Glomerular endothelial cell (primary cell): ENCODE measurements around the gene LMLN. TPM values are rescaled to one million over a fixed set of nuclear protein-coding genes. Genes with fewer than 3 reads are reported as not detected.
"Not testable (repeated sequence)": the region's sequence is repeated elsewhere in the genome, so short reads cannot be mapped to it uniquely, and the experiment has no call there.

ENCODE experiments used
- DNase-seq: peaks from one replicate; pipeline ENCODE4 v3.0.0-alpha.2; 2011; ENCODE audit warnings: low read depth, low spot score; ENCODE audit errors: extremely low read depth
- total RNA-seq: library from RNA; depleted of rRNA; stranded (reverse); fragments of >200 nt; gene quantifications from 2 replicates; pipeline ENCODE4 v1.2.3, GENCODE V29; 2015

The LMLN gene, protein sequence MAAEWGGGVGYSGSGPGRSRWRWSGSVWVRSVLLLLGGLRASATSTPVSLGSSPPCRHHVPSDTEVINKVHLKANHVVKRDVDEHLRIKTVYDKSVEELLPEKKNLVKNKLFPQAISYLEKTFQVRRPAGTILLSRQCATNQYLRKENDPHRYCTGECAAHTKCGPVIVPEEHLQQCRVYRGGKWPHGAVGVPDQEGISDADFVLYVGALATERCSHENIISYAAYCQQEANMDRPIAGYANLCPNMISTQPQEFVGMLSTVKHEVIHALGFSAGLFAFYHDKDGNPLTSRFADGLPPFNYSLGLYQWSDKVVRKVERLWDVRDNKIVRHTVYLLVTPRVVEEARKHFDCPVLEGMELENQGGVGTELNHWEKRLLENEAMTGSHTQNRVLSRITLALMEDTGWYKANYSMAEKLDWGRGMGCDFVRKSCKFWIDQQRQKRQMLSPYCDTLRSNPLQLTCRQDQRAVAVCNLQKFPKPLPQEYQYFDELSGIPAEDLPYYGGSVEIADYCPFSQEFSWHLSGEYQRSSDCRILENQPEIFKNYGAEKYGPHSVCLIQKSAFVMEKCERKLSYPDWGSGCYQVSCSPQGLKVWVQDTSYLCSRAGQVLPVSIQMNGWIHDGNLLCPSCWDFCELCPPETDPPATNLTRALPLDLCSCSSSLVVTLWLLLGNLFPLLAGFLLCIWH
- total RNA-seq = 6.9 and 7.4 TPM in 2 replicates

DNA sequence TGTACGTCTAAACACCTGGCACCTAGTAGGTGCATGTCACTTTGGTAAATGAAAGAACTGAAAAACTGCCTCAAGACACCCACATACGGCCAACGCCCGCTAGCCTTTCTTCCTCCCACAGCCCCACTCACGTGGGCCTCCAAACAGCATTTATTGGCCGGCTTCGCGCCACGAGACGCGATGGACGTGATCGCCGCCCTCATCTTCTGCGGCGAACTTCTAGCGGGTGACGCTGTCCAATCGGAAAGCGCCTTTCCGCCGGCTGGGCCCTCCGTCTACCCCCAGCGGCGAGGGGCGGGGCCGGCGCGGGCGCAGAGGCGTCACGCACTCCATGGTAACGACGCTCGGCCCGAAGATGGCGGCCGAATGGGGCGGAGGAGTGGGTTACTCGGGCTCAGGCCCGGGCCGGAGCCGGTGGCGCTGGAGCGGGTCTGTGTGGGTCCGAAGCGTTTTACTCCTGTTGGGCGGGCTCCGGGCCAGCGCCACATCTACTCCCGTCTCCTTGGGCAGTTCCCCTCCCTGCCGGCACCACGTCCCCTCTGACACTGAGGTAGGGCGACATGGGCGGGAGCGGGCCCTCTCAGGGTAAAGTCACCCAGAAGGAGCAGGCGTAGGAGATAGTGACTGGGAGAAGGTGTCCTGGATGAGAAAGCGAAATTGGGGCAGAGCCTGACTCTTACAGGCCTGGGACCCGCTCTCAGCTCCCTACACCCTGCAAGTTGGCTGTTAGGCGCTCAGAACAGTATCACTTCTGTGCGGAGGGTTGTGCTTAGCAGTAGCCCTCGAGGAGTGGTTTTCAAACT, at the start of gene LMLN:
Gene LMLN (plus strand): TSS at position 327 of the 803 bp plus-strand sequence. CDS start 29 bp downstream, at position 356.
- peak; percentile 62 for DNase-seq

DNA sequence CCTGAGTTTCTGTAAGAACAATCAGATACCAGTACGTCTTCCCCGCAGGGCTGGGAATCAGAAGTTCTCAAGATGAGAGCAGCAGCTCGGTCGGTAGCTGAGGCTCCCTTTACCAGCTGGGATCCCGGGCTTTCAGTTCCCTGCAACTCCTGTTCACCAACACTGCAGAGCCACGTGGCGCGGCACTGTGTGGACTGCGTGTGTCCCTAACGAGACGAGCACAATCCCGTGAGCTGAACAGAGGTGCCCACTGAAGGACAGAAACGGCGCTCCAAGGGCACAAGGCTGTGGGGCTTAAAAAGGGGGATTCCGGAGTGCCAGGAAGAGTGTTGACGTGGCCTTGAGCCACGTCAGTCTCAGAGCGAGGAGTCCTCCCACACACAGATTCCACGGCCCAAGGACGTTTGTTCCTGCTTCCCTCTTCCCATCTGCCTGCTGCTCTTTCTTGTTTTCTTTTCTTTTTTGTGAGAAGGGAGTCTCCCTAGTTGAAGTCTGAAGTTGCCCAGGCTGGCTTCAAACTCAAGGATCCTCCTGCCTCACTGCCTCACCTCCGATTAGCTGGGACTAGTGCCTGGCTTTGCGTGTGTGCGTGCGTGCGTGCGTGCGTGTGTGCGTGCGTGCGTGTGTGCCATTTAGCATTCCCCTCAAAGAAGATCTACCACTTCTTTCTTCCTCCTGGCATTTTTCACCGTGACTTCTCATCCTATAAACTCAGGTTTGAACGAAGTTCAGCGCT, 47.1 kb upstream of the LMLN start:
- DNase-seq = no peak

DNA sequence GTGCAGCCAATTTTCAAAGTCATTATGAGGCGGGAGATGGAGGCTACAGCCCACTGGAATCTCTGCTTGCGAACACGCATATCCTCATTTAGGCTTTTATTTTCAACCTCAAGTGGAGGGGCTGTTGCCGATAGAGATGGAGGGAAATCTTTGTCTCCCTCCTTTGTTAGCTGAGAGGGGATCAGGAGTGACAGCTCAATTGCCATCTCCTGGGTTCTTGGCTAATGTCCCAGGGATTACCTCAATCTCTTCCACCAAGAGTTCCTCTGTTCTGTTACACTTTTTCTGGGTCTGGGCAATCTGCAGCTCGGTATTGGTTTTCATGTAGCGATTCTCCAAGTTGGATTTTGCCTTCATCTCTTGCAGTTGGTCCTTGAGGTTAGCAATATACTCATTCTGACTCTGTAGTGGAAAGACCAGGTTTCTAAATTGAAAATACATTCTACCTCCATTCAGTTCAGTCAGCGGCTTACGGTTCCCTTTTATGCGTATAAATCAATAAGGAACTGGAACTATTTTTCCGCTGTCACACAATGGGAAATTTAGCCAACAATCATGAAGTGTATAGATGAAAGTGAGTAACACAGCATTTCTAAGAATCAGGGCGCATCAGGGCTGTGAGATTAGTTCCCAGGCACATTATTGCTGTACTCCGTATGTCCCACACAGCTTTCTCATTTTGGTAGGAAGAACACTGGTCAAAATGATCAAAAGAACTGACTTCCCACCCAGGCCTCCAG, 46.2 kb upstream of the LMLN start:
- no peak for DNase-seq

DNA sequence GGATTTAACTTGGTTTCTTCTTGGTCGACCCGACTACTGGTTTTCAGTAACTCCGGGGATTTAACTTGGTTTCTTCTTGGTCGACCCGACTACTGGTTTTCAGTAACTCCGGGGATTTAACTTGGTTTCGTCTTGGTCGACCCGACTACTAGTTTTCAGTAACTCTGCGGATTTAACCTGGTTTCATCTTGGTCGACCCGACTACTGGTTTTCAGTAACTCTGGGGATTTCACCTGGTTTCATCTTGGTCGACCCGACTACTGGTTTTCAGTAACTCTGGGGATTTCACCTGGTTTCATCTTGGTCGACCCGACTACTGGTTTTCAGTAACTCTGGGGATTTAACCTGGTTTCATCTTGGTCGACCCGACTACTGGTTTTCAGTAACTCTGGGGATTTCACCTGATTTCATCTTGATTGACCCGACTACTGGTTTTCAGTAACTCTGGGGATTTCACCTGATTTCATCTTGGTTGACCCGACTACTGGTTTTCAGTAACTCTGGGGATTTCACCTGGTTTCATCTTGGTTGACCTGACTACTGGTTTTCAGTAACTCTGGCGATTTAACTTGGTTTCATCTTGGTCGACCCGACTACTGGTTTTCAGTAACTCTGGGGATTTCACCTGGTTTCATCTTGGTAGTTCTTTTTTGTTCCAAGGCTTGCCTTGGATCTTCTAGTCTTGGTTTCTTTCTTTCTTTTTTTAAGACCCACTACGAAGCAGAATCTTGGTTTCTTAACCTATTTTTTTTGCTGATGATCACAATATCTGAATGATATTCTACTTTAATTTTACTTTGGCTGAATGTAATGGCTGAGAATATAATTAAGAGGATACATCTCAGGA, 38.4 kb upstream of the LMLN start:
- DNase-seq = not testable (repeated sequence)

DNA sequence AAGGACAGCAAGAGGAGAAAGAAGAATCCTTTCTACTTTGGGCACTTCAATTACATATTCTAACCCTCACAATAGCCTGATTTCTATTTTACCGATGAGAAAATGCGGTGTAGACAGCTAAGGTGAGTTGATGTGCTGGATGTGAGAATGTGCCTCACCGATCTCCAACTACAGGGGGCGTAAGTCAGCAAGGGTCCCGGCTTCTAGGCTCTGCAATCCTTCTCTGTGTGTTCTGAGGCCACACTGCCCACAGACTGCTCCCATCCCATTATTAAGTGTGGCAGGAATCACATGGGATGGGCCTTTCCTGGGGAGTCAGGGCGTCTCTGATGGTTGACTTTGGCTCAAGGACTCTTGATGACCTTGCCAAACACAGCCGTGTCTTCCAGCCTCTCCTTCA, 33.6 kb upstream of the LMLN start:
- no peak for DNase-seq

DNA sequence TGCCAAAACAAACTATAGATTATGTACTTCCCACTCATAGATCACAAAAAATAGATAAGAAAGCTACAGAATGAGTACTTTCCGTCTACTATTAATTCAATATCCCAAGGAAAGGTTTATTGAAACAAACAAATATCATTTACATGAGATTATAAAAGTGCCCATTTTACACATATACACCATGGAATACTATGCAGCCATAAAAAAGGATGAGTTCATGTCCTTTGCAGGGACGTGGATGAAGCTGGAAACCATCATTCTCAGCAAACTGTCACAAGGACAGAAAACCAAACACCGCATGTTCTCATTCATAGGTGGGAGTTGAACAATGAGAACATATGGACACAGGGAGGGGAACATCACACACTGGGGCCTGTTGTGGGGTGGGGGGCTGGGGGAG, 32.4 kb upstream of the LMLN start:
- DNase-seq = not testable (repeated sequence)

DNA sequence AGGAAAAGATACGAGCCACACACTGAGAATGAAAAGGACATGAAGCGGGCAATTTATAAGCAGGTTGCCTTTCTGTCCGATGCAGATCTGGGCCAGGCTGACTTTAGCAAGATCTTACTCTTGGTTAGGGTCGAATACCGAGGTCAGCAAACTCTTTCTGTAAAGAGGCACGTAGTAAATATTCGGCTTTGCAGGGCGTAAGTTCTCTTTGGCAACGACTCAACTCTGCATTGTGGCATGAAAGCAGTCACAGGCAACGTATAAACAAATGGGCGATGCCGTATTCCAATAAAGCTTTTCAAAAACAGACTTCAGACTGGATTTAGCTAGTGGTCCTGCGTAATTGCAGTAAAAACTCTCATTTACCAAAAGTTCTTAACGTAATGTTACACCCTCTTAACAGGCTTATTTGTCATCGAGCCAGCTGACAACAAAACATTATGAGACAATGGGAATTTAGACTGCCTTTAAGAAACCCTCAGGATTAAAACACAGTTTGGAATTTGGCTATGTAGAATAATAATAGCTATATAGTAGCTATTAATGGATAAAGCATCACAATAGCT, 23.1 kb upstream of the LMLN start:
- no peak for DNase-seq

DNA sequence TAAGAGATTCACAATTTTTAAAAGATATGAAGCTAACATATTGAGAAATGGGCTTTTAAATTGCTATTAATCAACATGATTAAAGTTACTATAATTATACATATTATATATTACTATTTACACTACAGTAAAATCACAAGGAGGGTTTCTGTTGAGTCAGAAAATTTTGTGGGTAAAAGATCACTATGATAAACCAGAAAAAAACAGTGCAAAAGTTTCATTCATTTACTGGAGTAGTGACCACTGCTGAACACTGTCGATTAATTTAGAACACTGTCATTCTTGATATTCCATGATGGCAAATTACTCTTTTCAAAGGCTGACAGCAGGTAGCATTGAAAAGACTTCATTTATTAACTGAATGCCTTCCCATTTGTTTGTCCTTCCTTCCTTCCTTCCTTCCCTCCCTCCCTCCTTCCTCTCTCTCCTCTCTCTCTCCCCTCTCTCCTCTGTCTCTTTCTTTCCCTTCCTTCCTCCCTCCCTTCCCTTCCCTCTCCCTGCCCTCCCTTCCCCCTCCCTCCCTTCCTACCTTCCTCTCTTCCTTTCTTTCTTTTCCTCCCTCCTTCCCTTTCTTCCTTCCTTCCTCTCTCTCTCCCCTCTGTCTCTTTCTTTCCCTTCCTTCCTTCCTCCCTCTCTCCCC, 19.2 kb upstream of the LMLN start:
- no peak for DNase-seq

DNA sequence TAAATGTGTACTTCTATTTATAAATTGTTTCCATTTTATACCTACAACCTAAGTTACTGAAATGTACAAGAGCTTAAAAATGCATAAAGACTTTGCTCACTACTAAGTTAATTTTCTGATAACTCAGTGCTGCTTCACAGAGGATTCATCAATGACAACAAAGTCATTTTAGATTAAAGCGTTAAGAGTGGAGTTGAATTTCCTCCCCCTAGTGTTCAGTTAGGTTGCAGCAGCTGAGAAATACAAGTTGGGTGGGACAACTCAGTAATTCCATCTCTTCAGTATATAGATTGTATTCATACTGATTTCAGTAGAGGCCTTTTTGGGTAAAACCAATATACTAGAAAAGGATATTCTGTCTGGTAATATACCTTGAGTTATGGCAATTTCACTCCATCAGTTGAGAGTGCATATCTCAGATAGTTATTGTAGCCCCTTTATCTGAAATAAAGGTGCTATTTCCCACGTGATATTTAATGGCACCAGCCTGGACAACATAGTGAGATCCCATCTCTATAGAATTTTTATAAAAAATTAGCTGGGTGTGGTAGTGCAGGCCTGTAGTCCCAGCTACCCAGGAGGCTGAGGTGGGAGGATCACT, 17.0 kb upstream of the LMLN start:
- no peak for DNase-seq

DNA sequence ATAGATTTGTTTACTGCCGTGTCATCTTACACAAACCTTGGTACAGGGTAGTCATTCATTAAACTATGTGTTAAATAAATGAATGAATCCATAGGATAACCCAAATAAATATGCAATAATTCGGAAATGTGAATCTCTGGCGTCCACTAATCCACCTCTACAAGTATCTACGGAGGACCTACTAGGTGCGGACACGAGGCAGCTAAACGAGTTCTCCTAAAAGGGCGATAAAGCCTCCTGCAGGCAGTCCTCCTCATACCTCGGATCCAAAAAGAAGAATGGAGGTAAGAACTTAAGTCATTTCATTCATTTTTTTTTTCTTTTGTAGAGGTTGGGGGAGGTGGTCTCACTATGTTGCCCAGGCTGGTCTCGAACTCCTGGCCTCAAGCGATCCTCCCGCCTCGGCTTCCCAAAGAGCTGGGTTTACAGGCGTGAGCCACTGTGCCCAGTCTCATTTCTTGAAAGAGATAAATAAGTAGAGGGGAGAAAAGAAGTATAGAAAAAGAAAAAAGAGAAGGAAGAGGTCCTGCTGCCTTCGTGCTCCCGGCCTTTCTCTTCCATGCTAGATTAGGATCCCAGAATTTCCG, 10.7 kb upstream of the LMLN start:
- no peak for DNase-seq

DNA sequence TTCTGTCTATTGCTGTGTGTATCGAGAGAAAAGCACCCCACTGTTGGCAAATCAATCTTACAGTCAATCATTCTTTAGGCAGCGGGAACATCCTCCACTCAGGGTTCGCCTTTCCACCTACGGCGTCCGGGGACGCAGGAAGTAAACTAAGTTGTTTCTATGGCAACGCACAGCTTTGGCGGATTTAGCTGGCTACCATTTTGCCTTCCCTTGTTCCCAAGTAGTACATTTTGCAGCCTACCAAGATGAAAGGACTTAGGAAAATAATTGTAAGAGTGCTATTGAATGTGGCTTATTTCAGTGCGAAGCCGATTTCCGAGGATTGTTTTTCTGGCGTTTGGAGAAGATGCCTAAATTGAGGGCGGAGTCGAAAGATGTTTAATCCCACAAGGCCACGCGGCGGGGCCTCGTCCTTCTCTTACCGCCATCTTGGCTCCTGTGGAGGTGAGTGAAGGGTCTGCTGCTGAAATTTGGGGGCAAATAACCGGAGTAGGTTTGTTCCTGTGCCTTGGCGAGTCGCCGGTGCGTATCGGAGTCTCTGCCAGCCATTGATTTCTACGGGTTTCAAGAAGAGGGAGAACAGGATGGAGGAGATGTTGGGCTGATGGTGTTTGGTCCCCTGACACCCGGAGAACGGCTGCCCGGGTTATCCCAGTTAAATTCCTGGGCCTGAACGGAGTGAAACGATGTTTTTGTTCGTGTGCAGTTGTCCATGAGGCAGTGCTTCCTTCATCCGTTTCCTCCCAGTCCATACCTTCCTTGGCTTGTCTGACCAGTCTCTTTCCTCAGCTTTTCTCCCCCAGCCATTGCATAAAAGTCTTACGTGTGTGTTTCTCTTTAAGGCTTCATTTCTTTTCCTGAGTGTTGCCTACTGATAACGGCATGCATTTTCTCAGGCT, 10.0 kb upstream of the LMLN start, which contains the start of gene RPL35A:
Gene RPL35A (plus strand): TSS at position 413 of the 899 bp plus-strand sequence. CDS start 778 bp downstream, outside the sequence.
- peak; percentile 98 for DNase-seq

DNA sequence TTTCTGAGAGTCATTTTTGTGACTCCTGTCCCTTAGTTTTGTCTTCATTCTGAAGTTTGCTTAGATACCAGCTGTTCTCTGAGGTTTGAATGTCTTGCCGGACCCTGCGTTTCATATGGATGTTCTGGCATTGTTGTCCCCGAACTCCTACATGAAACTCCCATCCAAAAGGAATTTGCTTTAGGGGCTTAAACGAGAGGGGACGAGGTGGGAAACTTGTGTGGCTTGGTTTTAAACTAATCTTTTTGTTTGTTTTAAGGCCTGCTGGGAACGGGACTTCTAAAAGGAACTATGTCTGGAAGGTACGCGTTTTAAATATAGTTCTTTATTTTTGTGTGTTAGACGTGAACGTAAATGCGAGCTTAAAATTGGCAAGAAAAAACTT, 9.3 kb upstream of the LMLN start:
- DNase-seq = no peak

DNA sequence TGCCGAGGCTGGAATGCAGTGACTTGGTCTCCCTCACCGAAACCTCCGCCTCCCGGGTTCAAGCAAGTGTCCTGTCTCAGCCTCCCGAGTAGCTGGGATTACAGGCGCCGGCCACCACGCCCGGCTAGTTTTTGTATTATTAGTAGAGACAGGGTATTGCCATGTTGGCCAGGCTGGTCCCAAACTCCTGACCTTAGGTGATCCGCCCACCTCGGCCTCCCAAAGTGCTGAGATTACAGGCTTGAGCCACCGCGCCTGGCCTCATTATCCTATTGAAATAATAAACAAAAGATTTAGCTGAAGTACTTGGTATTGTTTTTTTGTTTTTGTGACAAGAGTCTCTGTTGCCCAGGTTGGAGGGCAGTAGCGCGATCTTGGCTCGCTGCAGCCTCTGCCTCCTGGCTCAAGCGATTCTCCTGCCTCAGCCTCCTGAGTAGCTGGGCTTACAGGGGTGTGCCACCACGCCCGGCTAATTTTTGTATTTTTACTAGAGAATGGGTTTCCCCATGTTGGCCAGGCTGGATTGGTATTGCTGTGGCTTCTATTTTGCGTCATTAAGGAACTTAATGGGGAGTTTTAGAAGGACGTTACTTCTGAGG, 8.5 kb upstream of the LMLN start:
- no peak for DNase-seq

DNA sequence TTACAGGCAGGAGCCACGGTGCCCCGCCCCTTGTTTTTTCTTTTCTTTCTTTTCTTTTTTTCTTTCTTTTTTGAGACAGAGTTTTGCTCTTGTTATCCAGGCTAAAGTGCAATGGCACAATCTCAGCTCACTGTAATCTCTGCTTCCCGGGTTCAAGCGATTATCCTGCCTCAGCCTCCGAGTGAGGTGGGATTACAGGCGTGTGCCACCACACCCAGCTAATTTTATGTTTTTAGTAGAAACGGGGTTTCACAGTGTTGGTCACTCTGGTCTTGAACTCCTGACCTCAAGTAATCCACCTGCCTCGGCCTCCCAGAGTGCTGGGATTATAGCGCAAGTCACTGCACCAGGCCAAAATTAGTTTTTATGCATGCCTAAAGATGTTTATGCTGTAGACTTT, 7.6 kb upstream of the LMLN start:
- no peak for DNase-seq

DNA sequence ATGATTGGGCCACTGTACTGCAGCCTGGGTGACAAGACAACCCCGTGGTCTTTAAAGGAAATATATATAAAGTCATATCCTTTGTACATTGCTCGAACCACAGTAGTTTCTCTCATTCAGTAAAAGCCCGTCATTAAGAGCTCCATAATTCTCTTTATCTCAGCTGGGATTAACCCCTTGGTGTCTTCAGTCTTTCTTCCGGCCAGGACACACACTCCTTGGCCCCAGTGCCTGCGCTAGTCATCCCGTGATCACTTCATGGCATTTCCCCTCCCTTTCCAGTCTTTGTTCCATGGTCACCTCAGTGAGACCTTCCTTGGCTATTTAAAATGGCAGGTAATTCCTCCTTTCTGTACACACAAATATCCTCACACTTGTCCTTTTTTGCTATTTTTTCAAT, 6.7 kb upstream of the LMLN start:
- DNase-seq = no peak

DNA sequence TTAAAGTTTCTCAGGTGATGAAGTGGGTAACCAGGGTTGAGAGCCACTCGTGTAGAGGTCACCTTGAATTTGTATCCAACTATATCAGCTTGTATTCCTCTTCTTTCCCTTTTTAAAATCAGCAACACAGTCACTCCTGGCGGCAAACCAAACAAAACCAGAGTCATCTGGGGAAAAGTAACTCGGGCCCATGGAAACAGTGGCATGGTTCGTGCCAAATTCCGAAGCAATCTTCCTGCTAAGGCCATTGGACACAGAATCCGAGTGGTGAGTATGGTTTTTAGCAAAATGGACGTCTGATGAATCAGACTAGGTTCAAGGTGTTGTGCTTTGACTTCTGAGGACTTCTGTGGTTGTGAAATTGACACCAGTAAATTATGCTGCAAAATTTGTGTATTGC, 6.1 kb upstream of the LMLN start:
- no peak for DNase-seq
